GM10266 (cell line): ENCODE results near the gene CDH20.

Experiments
- DNase-seq: peaks from one replicate; pipeline ENCODE4 v3.0.0; 2012; ENCODE audit errors: extremely low spot score
- TF ChIP-seq, protein P1 (sequence below): IDR thresholded peaks from 2 replicates; pipeline ENCODE4 v1.5.1; 2012; ENCODE audit warnings: mild to moderate bottlenecking, low read depth; ENCODE audit not compliant: control insufficient read depth, insufficient read depth; ENCODE audit errors: missing control alignments

The CDH20 gene

DNA sequence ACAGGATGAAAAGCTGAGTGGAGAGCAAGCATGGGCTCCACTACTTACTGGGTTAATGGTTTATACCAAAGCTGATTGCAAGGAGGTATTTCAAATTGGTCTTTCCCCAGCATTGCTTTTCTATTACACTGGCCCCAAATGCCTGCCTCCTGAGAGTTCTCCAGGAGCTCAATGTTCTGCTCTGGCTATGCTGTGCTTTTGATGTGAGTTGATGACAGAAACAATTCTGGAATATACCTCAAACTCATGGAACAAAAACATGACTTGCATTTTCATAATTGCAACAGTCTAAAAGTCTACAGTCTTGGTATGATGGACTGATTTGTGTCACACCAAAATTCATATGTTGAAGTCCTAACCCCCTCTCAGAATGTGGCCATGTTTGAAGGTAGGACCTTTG lies 258.0 kb downstream of the CDH20 start:
- no peak for DNase-seq
- TF ChIP-seq, protein P1, sequence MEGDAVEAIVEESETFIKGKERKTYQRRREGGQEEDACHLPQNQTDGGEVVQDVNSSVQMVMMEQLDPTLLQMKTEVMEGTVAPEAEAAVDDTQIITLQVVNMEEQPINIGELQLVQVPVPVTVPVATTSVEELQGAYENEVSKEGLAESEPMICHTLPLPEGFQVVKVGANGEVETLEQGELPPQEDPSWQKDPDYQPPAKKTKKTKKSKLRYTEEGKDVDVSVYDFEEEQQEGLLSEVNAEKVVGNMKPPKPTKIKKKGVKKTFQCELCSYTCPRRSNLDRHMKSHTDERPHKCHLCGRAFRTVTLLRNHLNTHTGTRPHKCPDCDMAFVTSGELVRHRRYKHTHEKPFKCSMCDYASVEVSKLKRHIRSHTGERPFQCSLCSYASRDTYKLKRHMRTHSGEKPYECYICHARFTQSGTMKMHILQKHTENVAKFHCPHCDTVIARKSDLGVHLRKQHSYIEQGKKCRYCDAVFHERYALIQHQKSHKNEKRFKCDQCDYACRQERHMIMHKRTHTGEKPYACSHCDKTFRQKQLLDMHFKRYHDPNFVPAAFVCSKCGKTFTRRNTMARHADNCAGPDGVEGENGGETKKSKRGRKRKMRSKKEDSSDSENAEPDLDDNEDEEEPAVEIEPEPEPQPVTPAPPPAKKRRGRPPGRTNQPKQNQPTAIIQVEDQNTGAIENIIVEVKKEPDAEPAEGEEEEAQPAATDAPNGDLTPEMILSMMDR = no peak

DNA sequence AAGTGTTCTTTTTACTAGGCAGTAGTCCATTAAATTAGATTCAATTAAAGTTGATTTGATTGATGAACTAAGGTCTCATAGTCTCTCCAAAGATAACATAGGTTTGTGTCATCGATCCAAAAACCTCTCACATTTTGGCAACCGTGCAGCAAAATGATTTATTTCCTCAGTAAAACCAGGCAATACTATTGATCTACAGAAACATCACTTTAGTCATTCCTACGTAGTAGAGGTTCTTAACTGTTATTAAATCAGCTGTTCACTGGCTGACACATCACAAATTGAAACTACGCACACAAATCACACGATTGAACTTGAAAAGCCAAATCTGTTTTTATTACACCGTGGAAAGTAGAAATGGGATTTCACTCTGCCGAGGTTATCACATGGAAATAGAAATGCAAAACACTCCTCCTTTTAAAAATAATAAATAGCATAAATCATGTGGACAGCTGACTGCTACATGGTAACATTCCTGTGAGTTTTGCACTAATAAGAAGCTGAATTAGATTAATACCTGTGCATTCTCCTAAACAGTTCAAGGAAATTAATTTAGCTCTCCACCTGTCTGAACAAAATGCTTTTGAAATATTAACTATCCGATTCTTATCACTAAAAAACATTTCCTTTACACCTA lies 262.5 kb downstream of the CDH20 start:
- no peak for DNase-seq
- TF ChIP-seq, protein P1 = no peak

- TF ChIP-seq, protein P1 = no peak
- DNase-seq = no peak
Measured at GRCh38 chr18:61596296-61596695, 263.1 kb downstream of the CDH20 start.

DNA sequence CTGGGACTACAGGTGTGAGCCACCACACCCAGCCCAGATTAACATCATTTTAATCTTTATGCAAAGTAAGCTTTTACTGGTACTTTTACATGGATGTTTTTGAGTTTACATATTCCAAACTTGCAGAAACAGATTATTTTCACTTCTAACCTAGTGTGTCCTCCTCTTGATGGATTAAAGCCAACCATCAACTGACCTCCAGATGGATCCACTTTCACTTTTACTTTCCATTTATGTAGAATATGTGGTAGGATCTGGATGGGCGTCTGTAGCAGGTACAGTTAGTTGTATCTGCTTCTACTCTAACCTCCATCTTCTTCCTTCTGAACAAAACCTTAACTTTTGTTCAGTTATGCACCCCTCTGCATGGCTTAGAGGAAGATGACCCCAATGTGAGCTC lies 264.1 kb downstream of the CDH20 start:
- DNase-seq = no peak
- TF ChIP-seq, protein P1 = no peak

GRCh38 chr18:61600422-61600821 lies 267.2 kb downstream of the CDH20 start:
- TF ChIP-seq, protein P1 = no peak
- no peak for DNase-seq

DNA sequence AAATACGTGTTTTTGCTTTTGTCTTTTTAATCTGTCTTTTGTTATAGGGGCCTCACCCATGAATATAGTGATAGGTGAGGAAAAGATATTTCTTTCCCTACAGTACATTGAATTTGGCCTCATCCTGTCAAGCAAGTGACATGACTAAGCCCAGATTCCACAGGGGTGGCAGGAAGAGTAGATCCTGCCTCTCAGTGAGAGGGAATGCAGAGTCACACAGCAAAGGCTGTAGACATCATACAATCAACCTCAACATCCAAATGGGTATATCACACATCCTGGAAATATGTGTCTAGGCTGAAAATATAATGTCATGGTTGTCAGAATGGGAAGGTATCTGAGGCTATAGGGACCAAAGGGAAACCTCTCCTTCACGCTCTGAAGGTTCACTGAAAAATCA lies 269.6 kb downstream of the CDH20 start:
- DNase-seq = no peak
- TF ChIP-seq, protein P1 = no peak
